Adrenal gland (tissue), 19 donors: ENCODE data around the gene VAMP5. TPM values are rescaled to one million over a fixed set of nuclear protein-coding genes. Genes with fewer than 3 reads are reported as not detected.

Experiments used
- DNase-seq, 7 donors: peaks; one replicate each; pipeline ENCODE4 v3.0.0-alpha.2; 2019 to 2020
- H3K27ac ChIP-seq, 5 donors: fragments of 200-600 bp; sonication (generic) in 4 of 5; 1 replicate in 3 of 5; 2 replicates in 2 of 5; pipeline versions ENCODE4 v1.5.1 to v1.8.0; 2016 to 2020; ENCODE audit warnings: mild to moderate bottlenecking in 1 of 5
- H3K27me3 ChIP-seq: fragments of 200-600 bp; 2 replicates; pipeline ENCODE4 v1.8.0; 2021
- H3K36me3 ChIP-seq, 2 donors: fragments of 200-600 bp; replicated peaks in 1 of 2; 1 replicate in 1 of 2; 2 replicates in 1 of 2; pipeline versions ENCODE4 v1.5.1 to v1.8.0; 2018 to 2022
- H3K4me1 ChIP-seq, 2 donors: fragments of 200-600 bp; replicated peaks in 1 of 2; 1 replicate in 1 of 2; 2 replicates in 1 of 2; pipeline versions ENCODE4 v1.5.1 to v1.8.0; 2018 to 2021
- H3K4me3 ChIP-seq, 4 donors: fragments of 200-600 bp; sonication (generic) in 3 of 4; one replicate each; pipeline ENCODE4 v1.5.1; 2016 to 2018
- H3K9me3 ChIP-seq, 3 donors: fragments of 200-600 bp; sonication (generic) in 1 of 3; replicated peaks in 1 of 3; 1 replicate in 2 of 3; 2 replicates in 1 of 3; pipeline versions ENCODE4 v1.5.1 to v1.8.0; 2016 to 2021
- CTCF ChIP-seq, 6 experiments: fragments of 450-650 bp in 4 of 6; fragments of 200-600 bp in 2 of 6; sonication (generic) in 1 of 6; IDR thresholded peaks; 1 replicate in 5 of 6; 2 replicates in 1 of 6; pipeline versions ENCODE4 v1.5.1 to v1.8.0; 2016 to 2021; ENCODE audit warnings: antibody characterized with exemption in 6 of 6, mild to moderate bottlenecking in 2 of 6, moderate library complexity in 1 of 6
- POLR2A ChIP-seq, 2 donors: fragments of 450-650 bp; IDR thresholded peaks; one replicate each; pipeline ENCODE4 v1.6.1; 2017; ENCODE audit warnings: antibody characterized with exemption in 2 of 2, mild to moderate bottlenecking in 2 of 2, moderate library complexity in 1 of 2
- WGBS, 4 donors: extraction: QIAGEN DNeasy Blood & Tissue Kit in 2 of 4; methylation state at CpG; one replicate each; pipeline versions ENCODE4 v1.1.5 to v1.1.7; 2013 to 2017; 5-methylcytosine and 5-hydroxymethylcytosine counted together
- intact Hi-C, 2 donors: fragments of 100-400 bp; cut with DNase I; formaldehyde crosslinking; loops; one replicate each; pipeline versions ENCODE4 v1.14.1 to v1.15.0; 2022 to 2023
- long read RNA-seq, 10 donors: library from polyadenylated mRNA in 3 of 10; unstranded in 2 of 10; stranded (forward) in 1 of 10; transcript quantifications; one replicate each; pipeline ENCODE4 v2.0.0 and lab custom pipeline, GENCODE V29; 2021 to 2026
- polyA plus RNA-seq, 3 donors: library from polyadenylated mRNA; stranded (reverse); fragments of 200-250 nt in 2 of 3; fragments of 350-450 nt in 1 of 3; fragmentation: Illumina TruSeq in 1 of 3; extraction: RNeasy Lipid Tissue Mini Kit (QIAGEN cat#74804) in 1 of 3; gene quantifications; one replicate each; pipeline ENCODE4 v1.2.3, GENCODE V29; 2013 to 2014
- total RNA-seq, 9 donors: library from RNA; depleted of rRNA in 4 of 9; stranded (reverse); fragments of >200 nt in 4 of 9; fragments of 120-200 nt in 1 of 9; fragmentation: NEBNext Ultra II Directional in 1 of 9; extraction: Animal tissue kit (Norgen Biotek cat#: 25700) in 1 of 9; gene quantifications; one replicate each; pipeline versions ENCODE4 v1.1.0 to v1.2.4, GENCODE V29; 2013 to 2023
- donor health status: healthy with polysubstance abuse.
- donor health status: Bipolar disorder and iron deficiency.
- donor health status: DM: yes; HTN: yes; CAD: no.
- donor health status: DM: no; HTN: no; CAD: no.
- donor health status: DM: no; HTN: no; CAD: no.
- donor health status: DM: yes; HTN: yes; CAD: no.

VAMP5 gene, protein sequence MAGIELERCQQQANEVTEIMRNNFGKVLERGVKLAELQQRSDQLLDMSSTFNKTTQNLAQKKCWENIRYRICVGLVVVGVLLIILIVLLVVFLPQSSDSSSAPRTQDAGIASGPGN
- 100 to 1,000 TPM in 2 of 9 donors, 10 to 100 TPM in 7; 30.2 to 122 (median 70.5) TPM for total RNA-seq
- 100 to 1,000 TPM in 2 of 3 donors, 10 to 100 TPM in 1; 37.7 to 130 (median 118) TPM for polyA plus RNA-seq
- long read RNA-seq, donor 1, transcript VAMP5-201 (3 exons, 689 nt) = major isoform, 59 of 126 reads
- long read RNA-seq, donor 1, partial matches to known transcripts = 55 of 126 reads
- long read RNA-seq, donor 1, other reads (novel, unspliced or antisense) = 10 of 126 reads
- long read RNA-seq, donor 2, transcript VAMP5-201 (3 exons, 689 nt) = major isoform, 63 of 91 reads
- long read RNA-seq, donor 2, partial matches to known transcripts = 14 of 91 reads
- long read RNA-seq, donor 2, other reads (novel, unspliced or antisense) = 10 of 91 reads
- long read RNA-seq, donor 3, transcript VAMP5-201 (3 exons, 689 nt) = major isoform, 42 of 61 reads
- long read RNA-seq, donor 3, partial matches to known transcripts = 5 of 61 reads
- long read RNA-seq, donor 3, other reads (novel, unspliced or antisense) = 13 of 61 reads
- long read RNA-seq, donor 4, transcript VAMP5-201 (3 exons, 689 nt) = major isoform, 72 of 84 reads
- long read RNA-seq, donor 4, partial matches to known transcripts = 2 of 84 reads
- long read RNA-seq, donor 4, other reads (novel, unspliced or antisense) = 10 of 84 reads
- long read RNA-seq, donor 5, transcript VAMP5-201 (3 exons, 689 nt) = major isoform, 89 of 103 reads
- long read RNA-seq, donor 5, partial matches to known transcripts = 0 of 103 reads
- long read RNA-seq, donor 5, other reads (novel, unspliced or antisense) = 14 of 103 reads
- long read RNA-seq, donor 6, transcript VAMP5-201 (3 exons, 689 nt) = major isoform, 77 of 107 reads
- long read RNA-seq, donor 6, partial matches to known transcripts = 11 of 107 reads
- long read RNA-seq, donor 6, other reads (novel, unspliced or antisense) = 18 of 107 reads
- long read RNA-seq, donor 7, transcript VAMP5-201 (3 exons, 689 nt) = major isoform, 25 of 30 reads
- long read RNA-seq, donor 7, partial matches to known transcripts = 0 of 30 reads
- long read RNA-seq, donor 7, other reads (novel, unspliced or antisense) = 5 of 30 reads
- long read RNA-seq, donor 8, transcript VAMP5-201 (3 exons, 689 nt) = major isoform, 56 of 145 reads
- long read RNA-seq, donor 8, partial matches to known transcripts = 71 of 145 reads
- long read RNA-seq, donor 8, other reads (novel, unspliced or antisense) = 16 of 145 reads
- long read RNA-seq, donor 9, transcript VAMP5-201 (3 exons, 689 nt) = major isoform, 60 of 81 reads
- long read RNA-seq, donor 9, partial matches to known transcripts = 5 of 81 reads
- long read RNA-seq, donor 9, other reads (novel, unspliced or antisense) = 14 of 81 reads
- long read RNA-seq, donor 10, transcript VAMP5-201 (3 exons, 689 nt) = major isoform, 19 of 45 reads
- long read RNA-seq, donor 10, partial matches to known transcripts = 19 of 45 reads
- long read RNA-seq, donor 10, other reads (novel, unspliced or antisense) = 5 of 45 reads

DNA sequence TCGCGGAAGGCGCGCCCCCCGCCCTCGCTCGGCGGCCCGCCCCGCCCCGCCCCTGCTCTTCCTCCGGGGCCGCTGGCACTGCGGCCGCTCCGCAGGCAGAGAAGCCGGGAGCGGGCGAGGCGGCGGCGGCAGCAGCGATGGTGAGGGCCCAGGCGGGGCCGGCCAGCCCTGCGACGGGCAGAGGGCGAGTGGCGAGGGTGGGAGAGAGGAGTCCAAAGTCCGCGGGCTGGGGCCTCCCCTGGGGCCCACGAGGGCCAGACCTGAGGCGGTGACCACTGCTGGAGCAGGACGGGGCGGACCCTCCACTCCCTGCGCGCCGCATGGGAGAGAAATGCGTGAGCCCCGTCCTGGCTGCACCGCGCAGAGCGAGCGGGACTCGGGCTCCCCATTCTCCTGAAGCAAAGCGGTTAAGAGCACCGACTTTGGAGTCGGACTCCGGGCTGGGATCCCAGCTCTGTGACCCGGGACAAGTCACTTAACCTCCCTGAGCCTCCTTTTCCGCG is at the start of gene VAMP5:
TSS of gene VAMP5 (plus strand) at position 78 of the 503 bp plus-strand sequence. CDS start at position 138, 60 bp downstream.
- Histone ChIP-seq H3K27me3 (no peaks in the 10 kb centered on the region), H3K27ac (peak within 1 kb of the TSS; percentile 78 to 95 (median 92)), H3K9me3 (no peaks in the 10 kb centered on the region), H3K4me3 (peak within 1 kb of the TSS in 2 of 4 donors; percentile 31 to 78), H3K4me1 (peaks cover 24 to 56% of the 10 kb centered on the region in 2 donors), H3K36me3 (no peaks in the 10 kb centered on the region)
- DNase-seq = peak in 3 of 7 donors; percentile 39 to 42 (median 40)
- peak; percentile 25 to 52 for TF ChIP-seq POLR2A (IDR thresholded peaks at IDR 0.05)
- TF ChIP-seq CTCF (IDR thresholded peaks at IDR 0.05) = no peak
- 1 to 5% (median 2%) methylated on average over 21 to 52 of the region's 52 CpGs; no CpG with 5 or more reads in 1 of the 4 donors for WGBS, 4 donors
- intact Hi-C loops = no loop called here

DNA sequence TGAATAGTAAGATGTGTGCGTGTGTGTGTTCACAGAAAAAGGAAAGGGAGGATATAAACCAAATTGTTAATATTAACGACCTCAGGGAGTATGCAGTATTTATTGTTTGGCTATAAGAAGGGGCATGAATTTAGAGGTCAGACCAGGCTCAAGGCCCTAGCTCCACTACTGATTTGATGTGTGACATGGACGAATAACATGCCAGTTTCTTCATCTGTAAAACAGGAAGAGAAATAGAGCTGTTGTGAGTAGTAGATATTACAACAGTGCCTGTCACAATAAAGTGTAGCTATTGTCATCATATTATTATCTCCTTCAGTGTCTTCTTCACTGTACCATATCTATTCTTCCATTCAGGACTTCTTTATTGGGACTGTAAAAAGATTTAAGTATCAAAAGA is 49.4 kb upstream of the VAMP5 start:
- no peaks in the 10 kb centered on the region for H3K36me3 ChIP-seq
- intact Hi-C loops = loop anchor here (5.0 kb wide), 1 partner anchor 98 kb away; no protein-coding TSS in a partner anchor
- TF ChIP-seq POLR2A (IDR thresholded peaks at IDR 0.05) (no peak), CTCF (IDR thresholded peaks at IDR 0.05) (no peak)
- no peak for DNase-seq
- WGBS, 4 donors = 73 to 83% (median 79%) methylated on average over 3 of the region's 3 CpGs
- no peaks in the 10 kb centered on the region for H3K27me3 ChIP-seq
- peaks cover 10 to 23% of the 10 kb centered on the region in 2 donors for H3K4me1 ChIP-seq
- H3K27ac ChIP-seq = peak overlapping the region in 1 of 5 donors; percentile 100
- no peak overlapping the region for H3K4me3 ChIP-seq
- no peaks in the 10 kb centered on the region for H3K9me3 ChIP-seq

DNA sequence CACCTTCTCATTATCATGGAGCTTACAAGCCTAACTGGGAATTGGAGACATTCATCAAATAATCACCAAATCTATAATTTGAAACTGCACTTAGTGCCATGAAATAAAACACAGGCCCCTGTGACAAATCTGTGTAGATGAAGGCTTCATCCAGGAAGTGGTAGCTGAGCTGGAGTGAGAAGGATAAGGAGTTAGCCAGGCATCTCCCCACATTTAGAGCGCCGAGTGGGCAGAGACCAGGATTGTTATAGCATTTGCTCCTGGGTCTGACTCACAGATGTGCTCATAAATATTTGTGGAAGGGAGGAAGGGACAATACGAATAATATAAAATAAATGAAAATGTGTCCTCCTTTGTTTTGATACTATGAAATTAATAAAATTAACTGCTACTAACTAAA is 47.8 kb upstream of the VAMP5 start:
- intact Hi-C loops = loop anchor here (5.0 kb wide), 1 partner anchor 99 kb away; no protein-coding TSS in a partner anchor
- Histone ChIP-seq H3K27ac (peak overlapping the region in 1 of 5 donors; percentile 100), H3K27me3 (no peaks in the 10 kb centered on the region), H3K9me3 (no peaks in the 10 kb centered on the region), H3K4me3 (no peak overlapping the region), H3K4me1 (peaks cover 17 to 34% of the 10 kb centered on the region in 2 donors), H3K36me3 (peaks cover 0 to 9% of the 10 kb centered on the region in 2 donors)
- DNase-seq = no peak
- no peak for TF ChIP-seq CTCF (IDR thresholded peaks at IDR 0.05)
- no peak for TF ChIP-seq POLR2A (IDR thresholded peaks at IDR 0.05)
- WGBS, 4 donors = 78 to 86% (median 81%) methylated on average over 3 of the region's 3 CpGs
